Kidney (tissue), 14 donors: Measurements from ENCODE around the gene HP. TPM values are rescaled to one million over a fixed set of nuclear protein-coding genes. Genes with fewer than 3 reads are reported as not detected.

ENCODE experiments used
- DNase-seq, 5 donors: peaks; one replicate each; pipeline ENCODE4 v3.0.0-alpha.2; 2013 to 2020
- FAIRE-seq: peaks from 2 replicates; lab custom pipeline; 2012; peaks lifted over from hg19 to GRCh38; lab: Jason Lieb, UNC
- H3K27ac ChIP-seq, 2 donors: one replicate each; pipeline ENCODE4 v1.7.0; 2013; ENCODE audit warnings: low read depth in 2 of 2, low read length in 2 of 2, inconsistent platforms in 1 of 2
- H3K27me3 ChIP-seq: one replicate; pipeline ENCODE4 v1.7.1; 2013; ENCODE audit warnings: low read length, inconsistent platforms; ENCODE audit not compliant: control insufficient read depth, insufficient read depth
- H3K36me3 ChIP-seq, 3 donors: one replicate each; pipeline versions ENCODE4 v1.7.0 to v1.7.1; 2013; ENCODE audit warnings: low read length in 3 of 3, control low read depth in 1 of 3, inconsistent platforms in 1 of 3; ENCODE audit not compliant: insufficient read depth in 3 of 3, control insufficient read depth in 2 of 3
- H3K4me1 ChIP-seq, 3 donors: one replicate each; pipeline versions ENCODE4 v1.7.0 to v1.7.1; 2013; ENCODE audit warnings: low read length in 3 of 3, inconsistent platforms in 1 of 3, low read depth in 1 of 3; ENCODE audit not compliant: control insufficient read depth in 2 of 3, insufficient read depth in 2 of 3
- H3K4me3 ChIP-seq, 3 donors: one replicate each; pipeline versions ENCODE4 v1.7.0 to v1.8.1; 2013; ENCODE audit warnings: low read length in 3 of 3, control low read depth in 1 of 3, inconsistent platforms in 1 of 3
- H3K9ac ChIP-seq, 3 donors: one replicate each; pipeline versions ENCODE4 v1.7.0 to v1.7.1; 2013; ENCODE audit warnings: low read length in 3 of 3, control low read depth in 1 of 3, inconsistent platforms in 1 of 3
- H3K9me3 ChIP-seq, 3 donors: one replicate each; pipeline versions ENCODE4 v1.7.0 to v1.7.1; 2013; ENCODE audit warnings: low read length in 3 of 3, control low read depth in 1 of 3, inconsistent platforms in 1 of 3; ENCODE audit not compliant: control insufficient read depth in 2 of 3, insufficient read depth in 1 of 3
- CTCF ChIP-seq: IDR thresholded peaks from 3 replicates; pipeline ENCODE4 v1.5.1; 2012; ENCODE audit warnings: mild to moderate bottlenecking, moderate library complexity, borderline replicate concordance; ENCODE audit not compliant: insufficient read depth; ENCODE audit errors: extremely low read depth
- intact Hi-C: fragments of 100-400 bp; cut with DNase I; formaldehyde crosslinking; loops from one replicate; pipeline ENCODE4 v1.11.1; 2022
- polyA plus RNA-seq: library from polyadenylated mRNA; stranded (reverse); fragments of 350-450 nt; fragmentation: Illumina TruSeq; extraction: RNeasy Lipid Tissue Mini Kit (QIAGEN cat#74804); gene quantifications from one replicate; pipeline ENCODE4 v1.2.3, GENCODE V29; 2014; ENCODE audit warnings: low read depth, low replicate concordance; ENCODE audit not compliant: insufficient read depth
- total RNA-seq: library from RNA; stranded (reverse); fragmentation: NEBNext Ultra II Directional; extraction: Animal tissue kit (Norgen Biotek cat#: 25700); gene quantifications from one replicate; pipeline ENCODE4 v1.2.1, GENCODE V29; 2021
- donor health status: control.
- donor health status: control.
- donor health status: control.
- donor health status: control.
- donor health status: control.
- donor health status: DM: yes; HTN: yes; CAD: no.
- donor health status: Normal renal cell carcinoma (clear cell type).

The HP gene
- total and polyA plus RNA-seq, 2 donors from 2014 or later: 41.4 to 73.9 TPM

- no peak for DNase-seq
- Histone ChIP-seq H3K36me3 (peaks cover 0 to 3% (median 2%) of the 10 kb centered on the region in 3 donors), H3K9ac (no peak overlapping the region), H3K27ac (no peak overlapping the region), H3K4me1 (peaks cover 0 to 14% (median 11%) of the 10 kb centered on the region in 3 donors), H3K4me3 (no peak overlapping the region), H3K9me3 (no peaks in the 10 kb centered on the region), H3K27me3 (no peaks in the 10 kb centered on the region)
- FAIRE-seq: no peak
- no peak for TF ChIP-seq CTCF
- intact Hi-C loops: no loop called here
These were observed 41.7 kb upstream of the HP start for GRCh38 chr16:72012607-72013006.

- Histone ChIP-seq H3K4me3 (no peak overlapping the region), H3K4me1 (peaks cover 0 to 14% (median 11%) of the 10 kb centered on the region in 3 donors), H3K9ac (no peak overlapping the region), H3K9me3 (no peaks in the 10 kb centered on the region), H3K27ac (peak overlapping the region in 1 of 2 donors; percentile 3), H3K27me3 (no peaks in the 10 kb centered on the region), H3K36me3 (peaks cover 0 to 3% (median 2%) of the 10 kb centered on the region in 3 donors)
- no peak for FAIRE-seq
- intact Hi-C loops: no loop called here
- no peak for TF ChIP-seq CTCF
- peak in 2 of 5 donors; percentile 29 to 88 for DNase-seq
These were observed 40.9 kb upstream of the HP start for GRCh38 chr16:72013389-72013788.

DNA sequence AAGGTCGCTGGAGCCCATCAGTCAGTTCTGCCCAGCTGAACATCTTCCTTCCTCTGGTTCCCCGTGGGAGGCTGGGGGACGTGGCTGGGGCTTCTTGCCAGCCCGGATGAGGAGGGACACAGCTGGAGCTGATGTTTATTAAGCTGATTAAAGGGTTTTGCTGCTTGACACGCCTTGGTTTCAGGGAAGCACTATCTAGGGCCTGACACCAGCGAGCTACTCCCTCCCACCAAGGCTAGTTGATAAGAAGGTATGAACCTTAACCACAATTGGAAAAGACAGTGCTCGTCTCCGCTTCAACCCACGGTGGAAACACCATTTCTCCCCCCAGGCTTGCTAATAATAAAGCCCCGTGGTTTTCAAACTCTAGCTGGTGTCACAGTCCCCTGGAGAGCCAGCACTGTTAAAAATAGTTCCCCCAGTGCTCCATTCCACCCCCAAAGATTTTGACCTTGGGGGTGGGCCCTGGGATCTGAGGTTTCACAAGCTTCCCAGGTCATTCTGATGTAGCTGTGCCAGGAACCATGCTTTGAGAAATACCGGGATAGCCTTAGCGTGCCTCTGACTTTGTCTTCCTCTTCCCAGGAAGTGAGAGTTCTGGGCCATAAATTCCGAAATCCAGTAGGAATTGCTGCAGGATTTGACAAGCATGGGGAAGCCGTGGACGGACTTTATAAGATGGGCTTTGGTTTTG lies 40.3 kb upstream of the HP start:
- intact Hi-C loops: no loop called here
- Histone ChIP-seq H3K36me3 (peaks cover 0 to 3% (median 2%) of the 10 kb centered on the region in 3 donors), H3K4me1 (peaks cover 0 to 14% (median 11%) of the 10 kb centered on the region in 3 donors), H3K27ac (peak overlapping the region; percentile 3 to 54), H3K9me3 (no peaks in the 10 kb centered on the region), H3K27me3 (no peaks in the 10 kb centered on the region), H3K9ac (no peak overlapping the region), H3K4me3 (no peak overlapping the region)
- peak in 3 of 5 donors; percentile 15 to 60 (median 59) for DNase-seq
- no peak for TF ChIP-seq CTCF
- FAIRE-seq: no peak
